NT2/D1 (cell line): ENCODE data around the gene SPAG9.
"Not testable (repeated sequence)": the region's sequence is repeated elsewhere in the genome, so short reads cannot be mapped to it uniquely, and the experiment has no call there.

Source experiments
- DNase-seq: peaks from one replicate; pipeline ENCODE4 v3.0.0-alpha.2; 2011; ENCODE audit warnings: low read depth, low spot score
- H3K27me3 ChIP-seq: 2 replicates; pipeline ENCODE4 v1.6.0; 2011; ENCODE audit warnings: mild to moderate bottlenecking; ENCODE audit not compliant: insufficient read length, insufficient read depth
- H3K36me3 ChIP-seq: 2 replicates; pipeline ENCODE4 v1.6.1; 2011; ENCODE audit warnings: mild to moderate bottlenecking, low read length, mixed read lengths; ENCODE audit not compliant: insufficient read depth, insufficient read length
- H3K4me1 ChIP-seq: 2 replicates; pipeline ENCODE4 v1.5.1; 2011; ENCODE audit not compliant: insufficient read depth, insufficient read length
- H3K4me3 ChIP-seq: 2 replicates; pipeline ENCODE4 v1.5.1; 2011; ENCODE audit warnings: low read depth; ENCODE audit not compliant: insufficient read length
- H3K9ac ChIP-seq: 2 replicates; pipeline ENCODE4 v1.6.0; 2011; ENCODE audit warnings: low read depth; ENCODE audit not compliant: insufficient read length
- H3K9me3 ChIP-seq: 2 replicates; pipeline ENCODE4 v1.5.1; 2011; ENCODE audit warnings: mild to moderate bottlenecking, low read length; ENCODE audit not compliant: insufficient read depth
- SUZ12 ChIP-seq: IDR thresholded peaks from 2 replicates; pipeline ENCODE4 v1.6.1; 2011; ENCODE audit not compliant: insufficient read length, insufficient read depth; ENCODE audit errors: extremely low read depth
- YY1 ChIP-seq: IDR thresholded peaks from 2 replicates; pipeline ENCODE4 v1.6.1; 2011; ENCODE audit not compliant: insufficient read length, insufficient read depth
- ZNF274 ChIP-seq: IDR thresholded peaks from 2 replicates; pipeline ENCODE4 v1.6.1; 2011; ENCODE audit warnings: mild to moderate bottlenecking, low read depth, low read length

SPAG9 gene

GRCh38 chr17:51103050-51103449 lies 17.6 kb downstream of the SPAG9 start:
- no peaks in the 10 kb centered on the region for H3K4me1 ChIP-seq
- H3K36me3 ChIP-seq: peaks cover 2% of the 10 kb centered on the region
- no peak overlapping the region for H3K9ac ChIP-seq
- TF ChIP-seq ZNF274 (no peak), SUZ12 (no peak), YY1 (no peak)
- no peak overlapping the region for H3K4me3 ChIP-seq
- no peaks in the 10 kb centered on the region for H3K27me3 ChIP-seq
- H3K9me3 ChIP-seq: no peaks in the 10 kb centered on the region
- DNase-seq: no peak

DNA sequence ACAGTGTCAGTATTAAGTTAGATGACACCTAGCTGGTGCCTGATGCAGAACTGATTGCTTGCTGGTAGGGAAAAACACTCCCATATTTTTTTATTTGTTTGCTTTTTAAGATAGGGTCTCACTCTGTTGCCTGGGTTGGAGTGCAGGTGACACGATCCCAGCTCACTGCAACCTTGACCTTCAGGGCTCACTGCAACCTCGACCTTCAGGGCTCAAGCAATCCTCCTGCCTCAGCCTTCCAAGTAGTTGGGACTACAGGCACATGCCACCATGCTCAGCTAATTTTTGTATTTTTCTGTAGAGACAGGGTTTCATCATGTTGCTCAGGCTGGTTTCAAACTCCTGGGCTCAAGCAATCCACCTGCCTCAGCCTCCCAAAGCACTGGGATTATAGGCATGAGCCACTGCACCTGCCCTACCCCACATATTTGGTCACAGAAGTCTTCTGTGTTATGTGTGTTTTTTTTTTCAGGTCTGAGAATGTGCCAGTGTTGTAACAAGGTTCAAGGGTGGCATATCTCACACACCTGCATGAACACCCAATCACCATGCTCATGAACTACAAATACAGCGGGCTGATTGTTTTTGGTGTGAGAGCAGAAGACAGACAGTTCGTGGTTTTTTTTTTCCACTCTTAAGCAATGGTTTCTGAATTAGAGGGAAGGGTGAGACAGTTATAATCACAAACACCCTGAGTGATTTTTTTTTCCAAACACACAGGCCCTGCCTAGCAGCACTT lies 22.8 kb downstream of the SPAG9 start:
- no peaks in the 10 kb centered on the region for H3K4me1 ChIP-seq
- peaks cover 9% of the 10 kb centered on the region for H3K36me3 ChIP-seq
- DNase-seq: no peak
- H3K4me3 ChIP-seq: no peak overlapping the region
- H3K27me3 ChIP-seq: no peaks in the 10 kb centered on the region
- H3K9ac ChIP-seq: no peak overlapping the region
- TF ChIP-seq ZNF274 (no peak), YY1 (no peak), SUZ12 (no peak)
- H3K9me3 ChIP-seq: no peaks in the 10 kb centered on the region

DNA sequence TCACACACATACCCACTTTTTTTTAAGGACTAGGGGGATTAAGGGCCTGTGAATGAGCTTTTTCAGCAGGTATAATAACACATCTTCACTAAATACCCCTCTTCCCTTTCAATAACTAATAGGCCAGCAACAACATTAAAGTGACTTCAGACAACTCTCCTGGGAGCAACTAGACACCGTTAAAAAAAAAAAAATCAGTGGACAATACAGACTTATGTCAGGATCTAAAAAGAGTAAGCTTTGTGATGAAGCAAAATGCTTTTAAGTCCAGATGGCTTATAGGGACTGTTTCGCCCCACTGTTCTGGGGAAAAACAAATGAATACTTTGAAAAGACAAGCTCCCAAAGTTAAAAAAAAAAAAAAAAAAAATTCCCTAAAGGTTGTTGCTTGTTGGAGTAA lies 29.0 kb downstream of the SPAG9 start:
- Histone ChIP-seq H3K36me3 (peaks cover 5% of the 10 kb centered on the region), H3K9me3 (no peaks in the 10 kb centered on the region), H3K4me1 (no peaks in the 10 kb centered on the region), H3K27me3 (no peaks in the 10 kb centered on the region), H3K9ac (no peak overlapping the region), H3K4me3 (no peak overlapping the region)
- TF ChIP-seq SUZ12 (no peak), YY1 (no peak), ZNF274 (no peak)
- no peak for DNase-seq

- not testable (repeated sequence) for H3K27me3 ChIP-seq, DNase-seq, H3K36me3 ChIP-seq, H3K9ac ChIP-seq, H3K4me1 ChIP-seq, H3K4me3 ChIP-seq, H3K9me3 ChIP-seq
These were observed 31.8 kb downstream of the SPAG9 start for GRCh38 chr17:51088868-51089267.

- Histone ChIP-seq H3K4me3 (no peak overlapping the region), H3K36me3 (peaks cover 5% of the 10 kb centered on the region), H3K9me3 (no peaks in the 10 kb centered on the region), H3K9ac (no peak overlapping the region), H3K27me3 (no peaks in the 10 kb centered on the region), H3K4me1 (no peaks in the 10 kb centered on the region)
- DNase-seq: no peak
- TF ChIP-seq YY1 (no peak), ZNF274 (no peak), SUZ12 (no peak)
These were observed 32.4 kb downstream of the SPAG9 start for GRCh38 chr17:51088287-51088686.

DNA sequence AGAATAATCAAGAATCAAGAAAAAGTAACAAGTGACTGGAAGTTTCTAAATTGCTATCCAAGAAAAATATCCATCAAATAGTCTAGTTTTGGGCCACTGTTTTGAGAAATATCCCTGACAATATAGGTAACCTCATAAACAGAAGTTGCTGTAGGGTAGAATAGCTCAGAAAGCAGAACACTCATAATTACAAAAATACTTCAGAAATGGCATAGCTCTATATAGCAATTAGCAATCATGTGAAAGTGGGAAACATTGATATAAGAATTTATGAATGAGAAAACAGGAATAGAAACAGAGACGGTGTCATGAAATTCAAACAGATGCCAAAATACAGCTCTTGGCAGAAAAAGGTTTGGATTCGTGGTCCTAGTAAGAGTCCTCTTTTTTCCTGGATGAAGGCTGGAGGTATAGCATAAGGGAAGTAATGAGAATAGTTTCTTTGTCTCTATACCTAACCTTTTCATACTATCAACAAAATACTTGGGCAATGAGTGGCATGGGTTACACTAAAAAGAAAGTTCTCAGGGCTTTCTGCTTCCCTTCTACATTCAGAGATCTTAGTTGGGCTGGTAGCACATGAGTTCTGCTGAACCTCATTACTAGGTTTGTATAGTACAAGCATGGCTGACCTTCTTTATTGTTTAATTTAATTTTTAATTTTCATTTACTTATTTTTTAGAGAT lies 33.5 kb downstream of the SPAG9 start:
- H3K4me1 ChIP-seq: no peaks in the 10 kb centered on the region
- H3K9me3 ChIP-seq: no peaks in the 10 kb centered on the region
- TF ChIP-seq SUZ12: no peak
- TF ChIP-seq ZNF274: no peak
- no peak for TF ChIP-seq YY1
- H3K36me3 ChIP-seq: peaks cover 5% of the 10 kb centered on the region
- H3K27me3 ChIP-seq: no peaks in the 10 kb centered on the region
- H3K9ac ChIP-seq: no peak overlapping the region
- no peak for DNase-seq
- H3K4me3 ChIP-seq: no peak overlapping the region

DNA sequence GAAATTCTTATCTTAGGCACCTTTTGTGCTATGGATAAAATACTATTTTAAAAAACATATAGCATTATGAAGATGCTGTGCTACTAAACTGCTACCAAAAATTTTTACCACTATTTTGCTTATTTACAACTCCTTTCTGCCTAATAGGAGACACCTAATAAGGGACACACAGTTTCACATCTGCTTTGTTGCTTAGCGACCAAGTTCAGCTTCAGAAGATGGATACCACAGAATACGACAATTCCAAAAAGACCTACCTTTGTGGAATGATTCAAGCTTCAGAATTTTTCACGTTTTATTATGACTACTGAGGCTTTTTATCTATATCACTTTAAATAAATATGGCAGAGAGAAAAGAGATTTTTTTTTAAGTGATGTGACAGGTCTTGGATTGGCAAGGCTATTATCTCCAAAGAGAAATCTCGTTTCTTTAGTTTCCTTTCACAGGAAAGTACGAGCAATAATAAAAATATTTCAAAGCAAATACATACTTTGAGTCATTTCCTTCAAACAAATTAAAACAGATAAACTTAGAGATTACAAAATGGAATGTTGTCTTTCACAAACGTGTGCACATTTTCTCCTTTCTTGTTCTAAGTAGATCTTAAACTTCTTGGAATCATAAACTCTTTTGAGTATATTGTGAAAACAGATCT lies 35.4 kb downstream of the SPAG9 start:
- Histone ChIP-seq H3K4me3 (no peak overlapping the region), H3K27me3 (no peaks in the 10 kb centered on the region), H3K9ac (no peak overlapping the region), H3K4me1 (no peaks in the 10 kb centered on the region), H3K9me3 (no peaks in the 10 kb centered on the region), H3K36me3 (no peaks in the 10 kb centered on the region)
- no peak for DNase-seq
- TF ChIP-seq ZNF274 (no peak), SUZ12 (no peak), YY1 (no peak)
